H1 (cell line): ENCODE results near the gene PRPF6. TPM values are rescaled to one million over a fixed set of nuclear protein-coding genes. Genes with fewer than 3 reads are reported as not detected.
A peak's percentile ranks its signal among the peaks of the same experiment; 100 is the strongest.

Experiments
- ASH2L ChIP-seq: fragments of 200-600, 300-600 bp; sonication (generic); IDR thresholded peaks from one replicate; pipeline ENCODE4 v1.7.1; 2017; ENCODE audit warnings: low read length
- BCL11A ChIP-seq, 2 experiments: IDR thresholded peaks; one replicate each; pipeline ENCODE4 v1.6.1; 2011; ENCODE audit warnings: low read depth in 2 of 2, low read length in 2 of 2, mild to moderate bottlenecking in 2 of 2
- CREB1 ChIP-seq: IDR thresholded peaks from 2 replicates; pipeline ENCODE4 v1.6.1; 2012; ENCODE audit warnings: inconsistent platforms
- CTBP2 ChIP-seq: IDR thresholded peaks from 2 replicates; pipeline ENCODE4 v1.7.0; 2011; ENCODE audit warnings: borderline replicate concordance, mild to moderate bottlenecking, moderate library complexity, mixed read lengths, low read length; ENCODE audit not compliant: insufficient read depth, insufficient read length
- CTCF ChIP-seq, 3 experiments: IDR thresholded peaks; 1 replicate in 2 of 3; 2 replicates in 1 of 3; pipeline versions ENCODE4 v1.5.1 to v1.6.1; 2011; ENCODE audit warnings: low read length in 3 of 3, mild to moderate bottlenecking in 3 of 3, inconsistent platforms in 2 of 3, low read depth in 1 of 3, moderate library complexity in 1 of 3; ENCODE audit not compliant: insufficient read depth in 1 of 3; ENCODE audit errors: control extremely low read depth in 1 of 3
- FOSL1 ChIP-seq: IDR thresholded peaks from 2 replicates; pipeline ENCODE4 v1.6.1; 2011; ENCODE audit warnings: mild to moderate bottlenecking, low read depth, low read length, moderate library complexity; ENCODE audit not compliant: insufficient read depth
- GABPA ChIP-seq: IDR thresholded peaks from 2 replicates; pipeline ENCODE4 v1.6.1; 2011; ENCODE audit warnings: mild to moderate bottlenecking, low read length, moderate library complexity, borderline replicate concordance; ENCODE audit not compliant: insufficient read depth
- GTF2F1 ChIP-seq: IDR thresholded peaks from 2 replicates; pipeline ENCODE4 v1.6.1; 2012; ENCODE audit warnings: low read depth, low read length, improper control_type of control experiment, borderline replicate concordance
- HDAC2 ChIP-seq, 2 experiments: fragments of 300-600 bp in 1 of 2; sonication (generic) in 1 of 2; IDR thresholded peaks; 2 replicates each; pipeline ENCODE4 v1.6.1; 2011 to 2012; ENCODE audit warnings: low read depth in 2 of 2, low read length in 2 of 2, mild to moderate bottlenecking in 2 of 2, moderate library complexity in 2 of 2, borderline replicate concordance in 1 of 2, inconsistent platforms in 1 of 2
- JUND ChIP-seq: IDR thresholded peaks from 2 replicates; pipeline ENCODE4 v1.6.1; 2011; ENCODE audit warnings: mild to moderate bottlenecking, improper control_type of control experiment, low read length
- KDM5A ChIP-seq: fragments of 200-600 bp; IDR thresholded peaks from 2 replicates; pipeline ENCODE4 v1.7.1; 2012; ENCODE audit warnings: mild to moderate bottlenecking, low read length, inconsistent platforms, mixed read lengths
- POLR2A ChIP-seq, 2 experiments: IDR thresholded peaks; 1 replicate in 1 of 2; 2 replicates in 1 of 2; pipeline ENCODE4 v1.6.1; 2011; ENCODE audit warnings: low read depth in 2 of 2, low read length in 2 of 2, mild to moderate bottlenecking in 2 of 2; ENCODE audit errors: control extremely low read depth in 1 of 2
- RFX5 ChIP-seq: IDR thresholded peaks from 2 replicates; pipeline ENCODE4 v1.6.1; 2011; ENCODE audit warnings: low read depth, low read length, improper control_type of control experiment, borderline replicate concordance
- SAP30 ChIP-seq: fragments of 300-600 bp; sonication (generic); IDR thresholded peaks from 2 replicates; pipeline ENCODE4 v1.7.1; 2012; ENCODE audit warnings: low read length, moderate library complexity, mild to moderate bottlenecking, inconsistent platforms; ENCODE audit not compliant: insufficient read depth, insufficient replicate concordance
- SIRT6 ChIP-seq: IDR thresholded peaks from one replicate; pipeline ENCODE4 v1.7.1; 2012; ENCODE audit warnings: low read length, inconsistent platforms
- TAF1 ChIP-seq: IDR thresholded peaks from 2 replicates; pipeline ENCODE4 v1.6.1; 2011; ENCODE audit warnings: mild to moderate bottlenecking, low read depth, low read length
- TAF7 ChIP-seq: optimal IDR thresholded peaks from 2 replicates; pipeline ENCODE3; 2011; ENCODE audit warnings: low read depth, mild to moderate bottlenecking, inconsistent platforms, low read length, moderate library complexity, borderline replicate concordance
- TCF12 ChIP-seq: IDR thresholded peaks from 2 replicates; pipeline ENCODE4 v1.6.1; 2011; ENCODE audit warnings: low read depth, mild to moderate bottlenecking, low read length
- polyA plus RNA-seq, 7 experiments: library from polyadenylated mRNA; depleted of rRNA in 3 of 7; stranded (reverse) in 5 of 7; unstranded in 2 of 7; fragments of >200 nt in 5 of 7; fragments of 200-250 nt in 2 of 7; gene quantifications; 1 replicate in 5 of 7; 2 replicates in 1 of 7; 4 replicates in 1 of 7; pipeline versions ENCODE4 v1.2.1 to v1.2.3, GENCODE V29; 2011 to 2013; ENCODE audit warnings: missing spikeins in 2 of 7, mixed read lengths in 2 of 7
- total RNA-seq: library from RNA; stranded (reverse); fragmentation: NEBNext Ultra II Directional; extraction: Animal tissue kit (Norgen Biotek cat#: 25700); gene quantifications from 2 replicates; pipeline ENCODE4 v1.2.1, GENCODE V29; 2021
- TF ChIP-seq, protein P1 (sequence below): IDR thresholded peaks from 2 replicates; pipeline ENCODE4 v1.6.1; 2011; ENCODE audit warnings: low read length, improper control_type of control experiment

PRPF6 gene
- total and polyA plus RNA-seq, 2 of the 8 experiments (the other 6 are each of a cell fraction or from before 2014, with no cell fraction given), result 27.9 to 76.9 TPM

- no peak for TF ChIP-seq RFX5
- TF ChIP-seq KDM5A, result peak; percentile 91
- TF ChIP-seq TCF12, result 0 out of 2 replicates have a peak, but pooled peaks have one; percentile 29
- peak; percentile 80 for TF ChIP-seq TAF7
- TF ChIP-seq, protein P1, sequence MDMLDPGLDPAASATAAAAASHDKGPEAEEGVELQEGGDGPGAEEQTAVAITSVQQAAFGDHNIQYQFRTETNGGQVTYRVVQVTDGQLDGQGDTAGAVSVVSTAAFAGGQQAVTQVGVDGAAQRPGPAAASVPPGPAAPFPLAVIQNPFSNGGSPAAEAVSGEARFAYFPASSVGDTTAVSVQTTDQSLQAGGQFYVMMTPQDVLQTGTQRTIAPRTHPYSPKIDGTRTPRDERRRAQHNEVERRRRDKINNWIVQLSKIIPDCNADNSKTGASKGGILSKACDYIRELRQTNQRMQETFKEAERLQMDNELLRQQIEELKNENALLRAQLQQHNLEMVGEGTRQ, result no peak
- TF ChIP-seq BCL11A (IDR thresholded peaks at IDR 0.05; ENCODE audit: low read depth in 2 of 2, low read length in 2 of 2), result no peak
- peak; percentile 62 for TF ChIP-seq SAP30
- TF ChIP-seq CREB1, result peak; percentile 99
- peak in 1 of 2 experiments; percentile 87; a peak in 2 of 3 replicates for TF ChIP-seq POLR2A (IDR thresholded peaks at IDR 0.05; ENCODE audit: control extremely low read depth in 1 of 2, low read depth in 2 of 2, low read length in 2 of 2)
- TF ChIP-seq CTCF (IDR thresholded peaks at IDR 0.05; ENCODE audit: control extremely low read depth in 1 of 3, insufficient read depth in 1 of 3, low read depth in 1 of 3, low read length in 3 of 3), result peak; percentile 97 to 100 (median 98)
- no peak for TF ChIP-seq FOSL1
- TF ChIP-seq JUND, result no peak
- TF ChIP-seq GABPA, result peak; percentile 98
- no peak for TF ChIP-seq SIRT6
- peak; percentile 90 for TF ChIP-seq ASH2L
- TF ChIP-seq GTF2F1, result no peak
- TF ChIP-seq CTBP2, result no peak
- peak in 1 of 2 experiments; percentile 36; a peak in 1 of 4 replicates for TF ChIP-seq HDAC2 (IDR thresholded peaks at IDR 0.05; ENCODE audit: borderline replicate concordance in 1 of 2, low read depth in 2 of 2, low read length in 2 of 2)
- TF ChIP-seq TAF1, result peak; percentile 74
Observed at GRCh38 chr20:63980806-63981728, at the start of gene PRPF6 (continued).
